ENCODE results near the gene NDFIP2. TPM values are rescaled to one million over a fixed set of nuclear protein-coding genes. Genes with fewer than 3 reads are reported as not detected.

NDFIP2 gene
- total RNA-seq, 1 donor from 2014 or later: 53.8 TPM

DNA sequence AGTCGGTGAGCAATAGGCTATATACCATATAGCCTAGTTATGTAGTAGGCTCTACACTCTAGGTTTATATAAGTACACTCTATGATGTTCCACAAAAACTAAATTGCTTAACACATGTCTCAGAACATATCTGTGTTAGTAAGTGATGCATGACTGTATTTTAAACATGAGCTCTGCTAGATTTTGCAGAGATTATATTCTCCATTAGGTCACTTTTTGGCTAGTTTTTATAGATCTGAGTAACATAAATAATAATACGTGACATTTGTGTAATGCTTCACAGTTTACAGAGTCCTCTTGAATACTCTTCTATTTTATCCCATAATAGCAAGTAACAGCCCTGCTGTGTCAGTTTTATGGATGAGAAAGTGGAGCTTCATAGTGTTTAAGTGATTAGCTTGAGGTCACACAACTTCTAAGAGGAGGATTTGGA is 47.8 kb downstream of the NDFIP2 start:
- H3K27ac Mint-ChIP-seq: peak overlapping the region; percentile 25
- TF ChIP-seq, protein P1, sequence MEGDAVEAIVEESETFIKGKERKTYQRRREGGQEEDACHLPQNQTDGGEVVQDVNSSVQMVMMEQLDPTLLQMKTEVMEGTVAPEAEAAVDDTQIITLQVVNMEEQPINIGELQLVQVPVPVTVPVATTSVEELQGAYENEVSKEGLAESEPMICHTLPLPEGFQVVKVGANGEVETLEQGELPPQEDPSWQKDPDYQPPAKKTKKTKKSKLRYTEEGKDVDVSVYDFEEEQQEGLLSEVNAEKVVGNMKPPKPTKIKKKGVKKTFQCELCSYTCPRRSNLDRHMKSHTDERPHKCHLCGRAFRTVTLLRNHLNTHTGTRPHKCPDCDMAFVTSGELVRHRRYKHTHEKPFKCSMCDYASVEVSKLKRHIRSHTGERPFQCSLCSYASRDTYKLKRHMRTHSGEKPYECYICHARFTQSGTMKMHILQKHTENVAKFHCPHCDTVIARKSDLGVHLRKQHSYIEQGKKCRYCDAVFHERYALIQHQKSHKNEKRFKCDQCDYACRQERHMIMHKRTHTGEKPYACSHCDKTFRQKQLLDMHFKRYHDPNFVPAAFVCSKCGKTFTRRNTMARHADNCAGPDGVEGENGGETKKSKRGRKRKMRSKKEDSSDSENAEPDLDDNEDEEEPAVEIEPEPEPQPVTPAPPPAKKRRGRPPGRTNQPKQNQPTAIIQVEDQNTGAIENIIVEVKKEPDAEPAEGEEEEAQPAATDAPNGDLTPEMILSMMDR (IDR thresholded peaks at IDR 0.05; ENCODE audit: unreplicated experiment): no peak
- H3K27me3 Mint-ChIP-seq: no peaks in the 10 kb centered on the region
- peaks cover 4% of the 10 kb centered on the region for H3K36me3 Mint-ChIP-seq (ENCODE audit: insufficient read depth)
- H3K9me3 Mint-ChIP-seq (ENCODE audit: low read depth): no peaks in the 10 kb centered on the region
- H3K4me1 Mint-ChIP-seq (ENCODE audit: low read depth): peaks cover 2% of the 10 kb centered on the region
- no peak for DNase-seq (ENCODE audit: low spot score, unreplicated experiment)
- no peak overlapping the region for H3K4me3 Mint-ChIP-seq (ENCODE audit: low read depth)

DNA sequence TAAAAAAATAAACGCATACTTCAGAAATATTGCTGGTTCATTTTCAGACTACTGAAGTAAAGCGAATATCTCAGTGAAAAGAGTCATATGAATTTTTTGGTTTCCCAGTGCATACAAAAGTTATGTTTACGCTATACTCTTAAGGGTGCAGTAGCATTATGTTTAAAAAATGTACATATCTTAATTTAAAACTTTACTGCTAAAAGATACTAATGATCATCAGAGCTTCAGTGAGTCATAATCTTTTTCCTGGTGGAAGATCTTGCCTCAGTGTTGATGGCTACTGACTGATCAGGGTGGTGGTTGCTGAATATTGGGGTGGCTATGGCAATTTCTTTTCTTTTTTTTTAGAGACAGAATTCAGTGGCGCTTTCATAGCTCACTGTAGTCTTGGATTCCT is 48.9 kb downstream of the NDFIP2 start:
- peaks cover 7% of the 10 kb centered on the region for H3K36me3 Mint-ChIP-seq (ENCODE audit: insufficient read depth)
- no peaks in the 10 kb centered on the region for H3K27me3 Mint-ChIP-seq
- H3K27ac Mint-ChIP-seq: no peak overlapping the region
- no peak for DNase-seq (ENCODE audit: low spot score, unreplicated experiment)
- H3K4me3 Mint-ChIP-seq (ENCODE audit: low read depth): no peak overlapping the region
- H3K9me3 Mint-ChIP-seq (ENCODE audit: low read depth): no peaks in the 10 kb centered on the region
- peaks cover 11% of the 10 kb centered on the region for H3K4me1 Mint-ChIP-seq (ENCODE audit: low read depth)
- TF ChIP-seq, protein P1 (IDR thresholded peaks at IDR 0.05; ENCODE audit: unreplicated experiment): no peak

DNA sequence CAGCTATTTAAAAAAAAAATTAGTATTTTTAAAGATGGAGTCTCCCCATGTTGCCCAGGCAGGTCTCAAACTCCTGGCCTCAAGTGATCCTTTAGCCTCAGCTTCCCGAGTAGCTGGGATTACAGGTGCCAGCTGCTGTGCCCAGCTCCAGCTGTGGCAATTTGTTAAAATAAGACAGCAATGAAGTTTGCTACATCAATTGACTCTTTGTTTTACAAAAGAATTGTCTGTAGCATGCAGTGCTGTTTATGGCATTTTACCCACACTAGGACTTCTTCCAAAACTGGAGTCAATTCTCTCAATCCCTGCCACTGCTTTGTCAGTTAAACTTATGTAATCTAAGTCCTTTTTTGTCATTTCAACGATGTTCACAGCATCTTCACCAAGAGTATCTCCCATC is 49.3 kb downstream of the NDFIP2 start:
- Mint-ChIP-seq H3K36me3 (ENCODE audit: insufficient read depth) (peaks cover 7% of the 10 kb centered on the region), H3K27me3 (no peaks in the 10 kb centered on the region), H3K4me3 (ENCODE audit: low read depth) (no peak overlapping the region), H3K9me3 (ENCODE audit: low read depth) (no peaks in the 10 kb centered on the region), H3K4me1 (ENCODE audit: low read depth) (peaks cover 15% of the 10 kb centered on the region), H3K27ac (no peak overlapping the region)
- DNase-seq (ENCODE audit: low spot score, unreplicated experiment): no peak
- TF ChIP-seq, protein P1 (IDR thresholded peaks at IDR 0.05; ENCODE audit: unreplicated experiment): no peak

DNA sequence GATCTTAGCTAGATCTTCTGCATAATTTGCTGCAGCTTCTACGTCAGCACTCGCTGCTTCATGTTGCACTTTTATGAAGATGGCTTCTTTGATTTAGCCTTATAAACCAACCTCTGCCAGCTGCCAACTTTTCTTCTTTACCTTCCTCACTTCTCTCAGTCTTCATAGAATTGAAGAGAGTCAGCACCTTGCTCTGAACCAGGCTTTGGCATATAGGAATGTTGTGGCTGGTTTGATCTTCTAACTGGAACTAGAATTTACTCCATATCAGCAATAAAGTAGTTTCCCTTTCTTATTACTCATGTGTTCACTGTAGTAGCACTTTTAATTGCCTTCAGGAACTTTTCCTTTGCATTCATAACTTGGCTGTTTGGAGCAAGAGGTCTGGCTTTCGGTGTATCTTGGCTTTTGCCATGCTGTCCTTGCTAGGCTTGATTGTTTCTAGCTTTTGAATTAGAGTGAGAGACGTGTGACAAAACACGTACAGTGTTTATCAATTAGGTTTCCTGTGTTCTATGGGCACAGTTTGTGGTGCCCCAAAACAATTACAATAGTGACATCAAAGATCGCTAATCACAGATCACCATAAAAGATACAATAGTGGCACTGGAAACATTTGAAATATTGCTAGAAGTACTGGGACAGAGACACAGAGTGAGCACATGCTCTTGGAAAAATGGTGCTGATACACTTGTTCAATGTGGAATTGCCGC is 50.7 kb downstream of the NDFIP2 start:
- Mint-ChIP-seq H3K4me3 (ENCODE audit: low read depth) (no peak overlapping the region), H3K9me3 (ENCODE audit: low read depth) (no peaks in the 10 kb centered on the region), H3K4me1 (ENCODE audit: low read depth) (peaks cover 25% of the 10 kb centered on the region), H3K36me3 (ENCODE audit: insufficient read depth) (peaks cover 8% of the 10 kb centered on the region), H3K27ac (no peak overlapping the region), H3K27me3 (no peaks in the 10 kb centered on the region)
- TF ChIP-seq, protein P1 (IDR thresholded peaks at IDR 0.05; ENCODE audit: unreplicated experiment): no peak
- DNase-seq (ENCODE audit: low spot score, unreplicated experiment): no peak

DNA sequence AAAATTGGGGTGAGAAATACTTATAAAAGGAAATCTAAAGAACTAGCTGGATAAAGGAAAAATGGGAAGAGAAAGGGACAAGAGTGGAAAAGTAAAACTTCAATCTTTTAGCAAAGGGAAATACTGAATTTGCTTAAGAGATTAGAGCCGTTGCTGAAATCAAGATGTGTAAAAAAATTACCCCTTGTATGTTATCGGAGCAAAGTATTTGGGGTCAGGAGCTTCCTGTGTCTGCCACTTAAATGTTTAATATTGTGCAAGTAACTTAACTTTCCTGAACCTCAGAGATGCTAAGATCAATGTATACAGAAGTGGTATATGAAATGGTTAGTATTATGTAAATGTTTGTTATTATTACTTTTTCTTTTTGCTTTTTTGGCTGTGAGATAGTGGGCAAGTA is 51.6 kb downstream of the NDFIP2 start:
- no peak overlapping the region for H3K27ac Mint-ChIP-seq
- no peaks in the 10 kb centered on the region for H3K9me3 Mint-ChIP-seq (ENCODE audit: low read depth)
- TF ChIP-seq, protein P1 (IDR thresholded peaks at IDR 0.05; ENCODE audit: unreplicated experiment): no peak
- DNase-seq (ENCODE audit: low spot score, unreplicated experiment): no peak
- H3K36me3 Mint-ChIP-seq (ENCODE audit: insufficient read depth): peaks cover 11% of the 10 kb centered on the region
- no peaks in the 10 kb centered on the region for H3K27me3 Mint-ChIP-seq
- no peak overlapping the region for H3K4me3 Mint-ChIP-seq (ENCODE audit: low read depth)
- peaks cover 28% of the 10 kb centered on the region for H3K4me1 Mint-ChIP-seq (ENCODE audit: low read depth)

All from progenitor cell of endocrine pancreas (in vitro differentiated cells).